Ramos (cell line): ENCODE data around the gene BMPER.
"Not testable (repeated sequence)": the region's sequence is repeated elsewhere in the genome, so short reads cannot be mapped to it uniquely, and the experiment has no call there.

Source experiments
- in situ Hi-C: fragments of 300-500 bp; cut with MboI; formaldehyde crosslinking; loops from one replicate; pipeline ENCODE4 v1.14.3; 2022; ENCODE audit warnings: low sequenced_read_pairs; ENCODE audit not compliant: unreplicated experiment

The BMPER gene

GRCh38 chr7:34158368-34159153 is 253.2 kb downstream of the BMPER start:
- in situ Hi-C loops, result no loop called here

DNA sequence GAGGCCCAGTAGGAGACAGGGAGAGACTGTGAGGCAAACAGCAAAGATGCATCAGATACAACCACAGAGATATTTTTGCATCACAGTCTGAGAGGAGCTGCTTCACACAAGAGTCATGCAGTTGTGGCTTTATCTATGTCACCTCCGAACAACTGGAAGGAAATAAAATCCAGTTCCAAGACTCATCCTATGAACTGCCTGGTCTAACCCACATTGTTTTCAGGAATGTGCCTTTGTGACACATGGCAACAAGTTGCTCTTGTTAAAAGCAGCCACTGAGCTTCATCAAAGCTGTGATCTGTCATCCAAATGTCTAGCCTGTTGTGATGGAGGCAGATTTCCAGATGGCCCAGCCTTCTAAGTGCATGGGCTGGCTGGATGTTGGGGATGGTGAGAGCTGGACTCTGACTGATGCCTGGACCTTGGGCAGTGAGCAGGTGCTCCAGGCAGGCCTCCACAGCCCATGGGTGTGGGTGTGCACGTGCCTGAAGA is 255.0 kb downstream of the BMPER start:
- in situ Hi-C loops, result no loop called here

DNA sequence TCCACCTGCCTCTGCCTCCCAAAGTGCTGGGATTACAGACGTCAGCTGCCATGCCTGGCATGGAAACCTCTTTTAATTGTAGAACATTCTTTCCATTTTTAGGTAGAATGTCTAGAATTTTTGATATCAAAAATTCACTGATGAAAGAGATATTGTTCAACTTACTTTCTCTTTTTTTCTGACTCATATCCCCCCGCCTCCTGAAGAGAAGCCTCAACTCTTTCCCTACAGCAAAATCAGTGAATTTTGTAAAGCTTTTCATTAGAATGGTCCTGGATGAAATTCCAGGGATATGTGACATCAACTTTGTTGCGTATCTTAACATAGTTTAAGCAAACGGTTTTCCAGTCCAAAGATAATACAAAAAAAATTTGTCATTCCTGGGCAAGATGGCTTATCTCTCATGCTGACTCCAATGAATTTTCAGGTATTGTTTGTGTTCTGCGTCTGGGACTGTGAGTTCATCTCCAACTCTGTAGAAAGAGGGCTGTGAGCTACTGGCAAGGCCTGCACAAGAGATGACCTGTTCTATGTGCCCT is 256.8 kb downstream of the BMPER start:
- in situ Hi-C loops, result no loop called here

DNA sequence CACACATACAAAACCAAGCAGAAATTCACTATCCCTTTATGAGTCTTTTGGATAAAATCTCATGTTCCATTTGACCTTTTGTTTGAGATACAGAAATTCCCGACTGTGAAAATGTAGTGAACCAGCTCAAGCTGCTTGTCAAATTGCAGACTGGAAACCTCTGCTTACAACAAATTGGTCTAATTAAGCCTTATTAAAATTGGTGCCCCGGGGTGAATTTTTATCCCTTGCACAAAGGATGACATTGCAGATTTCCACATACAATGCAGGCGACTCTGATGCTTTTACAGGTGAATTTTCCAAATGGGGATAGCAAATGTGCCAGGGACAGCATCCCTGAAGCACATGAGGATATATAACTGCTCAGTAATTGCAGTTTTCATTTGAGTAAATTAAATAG is 257.3 kb downstream of the BMPER start:
- in situ Hi-C loops, result no loop called here

- in situ Hi-C loops, result no loop called here
These were observed 258.6 kb downstream of the BMPER start for GRCh38 chr7:34163956-34164355.

- in situ Hi-C loops, result no loop called here
These were observed 260.1 kb downstream of the BMPER start for GRCh38 chr7:34165466-34165865.

DNA sequence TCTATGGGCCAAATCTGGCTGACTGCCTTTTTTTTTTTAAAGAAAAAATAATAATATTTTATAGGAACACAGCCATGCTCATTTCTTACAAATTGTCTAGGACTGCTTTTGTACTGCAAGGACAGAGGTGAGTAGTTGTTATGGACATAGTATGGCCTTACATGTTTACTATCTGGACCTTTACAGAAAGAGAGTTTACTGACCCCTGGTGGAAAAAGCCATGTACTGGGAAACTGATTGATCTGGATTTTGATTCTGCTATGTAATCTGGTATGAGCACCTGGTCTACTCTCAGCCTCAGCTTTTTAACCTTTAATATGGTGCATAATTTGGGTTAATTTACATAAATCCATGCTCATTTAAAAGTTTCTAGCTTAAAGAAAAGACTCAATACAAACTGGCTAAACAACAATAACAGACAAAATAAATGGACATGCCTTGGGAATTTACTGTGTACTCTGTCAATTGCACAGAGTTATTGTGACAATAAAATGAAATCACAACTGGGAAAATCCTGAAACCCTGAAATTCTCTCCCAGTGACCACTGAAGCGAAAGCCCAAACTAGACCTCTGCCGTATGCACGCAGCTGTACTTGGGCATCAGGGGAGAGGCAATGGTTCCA is 260.7 kb downstream of the BMPER start:
- in situ Hi-C loops, result no loop called here

DNA sequence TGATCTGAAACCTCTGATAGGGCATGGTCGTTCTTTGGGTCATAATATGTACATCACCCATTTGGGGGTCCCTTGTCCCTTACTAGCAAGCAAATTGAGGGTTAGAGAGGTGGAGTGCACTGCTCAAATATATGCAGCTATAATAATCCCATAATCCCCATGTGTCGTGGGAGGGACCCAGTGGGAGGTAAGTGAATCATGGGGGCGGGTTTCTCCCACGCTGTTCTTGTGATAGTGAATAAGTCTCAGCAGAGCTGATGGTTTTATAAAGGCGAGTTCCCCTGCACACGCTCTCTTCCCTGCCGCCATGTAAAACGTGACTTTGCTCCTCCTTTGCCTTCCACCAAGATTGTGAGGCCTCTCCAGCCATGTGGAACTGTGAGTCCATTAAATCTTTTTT is 262.7 kb downstream of the BMPER start:
- in situ Hi-C loops, result no loop called here

- in situ Hi-C loops, result not testable (repeated sequence)
These were observed 269.6 kb downstream of the BMPER start for GRCh38 chr7:34174688-34175616.

- in situ Hi-C loops, result no loop called here
These were observed 270.5 kb downstream of the BMPER start for GRCh38 chr7:34175837-34176236.

- in situ Hi-C loops, result no loop called here
These were observed 272.1 kb downstream of the BMPER start for GRCh38 chr7:34177476-34177875.

GRCh38 chr7:34181271-34181958 is 276.1 kb downstream of the BMPER start:
- in situ Hi-C loops, result no loop called here

DNA sequence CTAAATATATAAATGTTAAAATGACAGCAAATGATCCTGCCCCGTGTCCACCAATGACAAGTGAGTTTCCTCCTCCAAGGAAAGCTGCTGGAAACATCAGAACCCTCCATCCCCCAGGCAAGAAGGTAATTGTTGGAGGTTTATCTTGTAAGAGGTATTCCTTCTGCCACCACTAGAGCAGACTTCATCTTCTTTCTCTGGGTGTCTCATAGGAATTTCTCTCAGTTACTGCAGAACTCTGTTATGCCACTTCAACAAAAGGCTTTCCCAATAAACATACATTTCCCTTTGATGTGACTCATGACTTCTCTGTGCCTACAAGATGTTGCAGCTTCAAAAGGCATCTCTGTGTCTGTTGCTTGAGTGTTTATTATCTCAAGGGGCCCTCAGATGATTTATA is 279.1 kb downstream of the BMPER start:
- in situ Hi-C loops, result no loop called here

DNA sequence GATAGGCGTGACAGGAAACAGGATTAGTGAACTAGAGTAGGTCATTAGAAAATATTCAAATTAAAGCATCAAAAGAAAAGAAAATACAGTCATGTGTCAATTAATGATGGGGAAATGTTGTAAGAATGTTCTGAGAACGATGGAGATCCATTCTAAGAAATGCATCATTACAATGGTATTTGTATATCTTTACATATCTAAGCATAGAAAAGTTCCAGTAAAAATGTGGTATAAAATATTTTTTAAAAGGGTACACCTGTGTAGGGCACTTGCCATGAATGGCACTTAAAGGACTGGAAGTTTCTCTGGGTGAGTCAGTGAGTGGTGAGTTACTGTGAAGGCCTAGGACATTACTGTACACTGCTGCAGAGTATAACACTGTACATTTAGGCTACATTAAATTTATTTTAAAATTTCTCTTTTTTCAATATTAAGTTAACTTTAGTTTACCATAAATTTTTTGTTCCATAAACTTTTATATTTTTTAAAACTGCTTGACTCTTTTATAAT is 282.5 kb downstream of the BMPER start:
- in situ Hi-C loops, result no loop called here

DNA sequence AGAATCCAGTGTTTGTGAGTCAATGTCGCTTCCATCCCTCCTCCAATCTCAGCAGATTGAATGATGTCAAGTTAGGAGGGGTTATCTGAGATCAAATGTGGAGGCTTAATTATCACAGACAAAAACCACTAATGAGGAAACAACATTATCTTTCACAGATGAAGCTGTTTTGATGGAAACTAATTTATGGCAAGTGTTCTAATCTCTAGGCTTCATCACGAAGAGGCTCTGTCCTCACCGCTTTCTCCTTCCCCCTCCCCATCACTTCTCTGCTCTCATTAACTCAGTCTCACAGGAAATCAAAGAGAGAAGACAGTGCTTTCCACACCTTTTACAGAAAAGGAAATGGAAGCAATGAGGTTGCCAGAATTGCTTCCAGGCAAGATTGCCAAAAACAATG is 283.7 kb downstream of the BMPER start:
- in situ Hi-C loops, result no loop called here

- in situ Hi-C loops, result no loop called here
These were observed 285.0 kb downstream of the BMPER start for GRCh38 chr7:34190299-34190698.

GRCh38 chr7:34191162-34191561 is 285.8 kb downstream of the BMPER start:
- in situ Hi-C loops, result no loop called here

GRCh38 chr7:34191771-34192479 is 286.6 kb downstream of the BMPER start:
- in situ Hi-C loops, result no loop called here

DNA sequence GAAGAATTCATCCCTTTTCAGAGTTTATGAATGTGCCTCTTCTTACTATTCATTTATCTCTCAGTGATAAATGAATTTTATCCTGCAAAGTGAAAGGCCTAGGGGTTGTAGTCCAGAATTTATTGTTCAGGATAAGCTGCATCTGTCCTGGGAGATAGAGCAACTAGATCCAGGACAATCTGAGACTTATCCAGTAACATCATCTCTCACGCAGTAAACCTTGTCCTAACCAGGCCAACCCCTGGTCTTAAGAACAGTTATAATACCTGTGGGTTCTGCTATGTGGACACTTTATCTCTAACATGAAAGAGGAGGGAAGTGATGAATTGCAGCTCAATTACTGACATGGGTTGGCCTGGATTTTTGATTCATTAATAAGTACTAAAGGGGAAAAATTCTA is 287.6 kb downstream of the BMPER start:
- in situ Hi-C loops, result no loop called here
